ENCODE results near the gene MTO1.

GRCh38 chr6:73537677-73538076, 76.1 kb downstream of the MTO1 start:
- no peak for TF ChIP-seq CTCF (IDR thresholded peaks at IDR 0.05)
- no peak for TF ChIP-seq POLR2A (IDR thresholded peaks at IDR 0.05)

Measured in body of pancreas (tissue), 4 donors.